Right atrium auricular region (tissue), 2 donors: ENCODE results near the gene RPS21. TPM values are rescaled to one million over a fixed set of nuclear protein-coding genes. Genes with fewer than 3 reads are reported as not detected.
"Not testable (repeated sequence)": the region's sequence is repeated elsewhere in the genome, so short reads cannot be mapped to it uniquely, and the experiment has no call there.

Experiments
- DNase-seq: peaks from one replicate; pipeline ENCODE4 v3.0.0-alpha.2; 2019; ENCODE audit warnings: low spot score
- H3K27ac ChIP-seq, 2 donors: fragments of 200-600 bp; sonication (generic); 1 replicate in 1 of 2; 2 replicates in 1 of 2; pipeline ENCODE4 v1.5.1; 2016 to 2019
- H3K27me3 ChIP-seq, 2 donors: fragments of 200-600 bp; sonication (generic); one replicate each; pipeline versions ENCODE4 v1.5.1 to v1.6.0; 2017 to 2019
- H3K36me3 ChIP-seq: fragments of 200-600 bp; sonication (generic); one replicate; pipeline ENCODE4 v1.5.1; 2016
- H3K4me1 ChIP-seq, 2 donors: fragments of 200-600 bp; sonication (generic); one replicate each; pipeline versions ENCODE4 v1.5.1 to v1.6.0; 2017 to 2019
- H3K4me3 ChIP-seq, 2 donors: fragments of 200-600 bp; sonication (generic); 1 replicate in 1 of 2; 2 replicates in 1 of 2; pipeline ENCODE4 v1.5.1; 2017 to 2019; ENCODE audit warnings: mild to moderate bottlenecking in 1 of 2, moderate library complexity in 1 of 2
- H3K9me3 ChIP-seq, 2 donors: fragments of 200-600 bp; sonication (generic); one replicate each; pipeline ENCODE4 v1.5.1; 2019
- total RNA-seq, 2 donors: library from RNA; depleted of rRNA; stranded (reverse); fragments of >200 nt; gene quantifications; one replicate each; pipeline ENCODE4 v1.1.0, GENCODE V29; 2016
- TF ChIP-seq, protein P1 (sequence below), 2 donors: fragments of 200-600 bp; sonication (generic); IDR thresholded peaks; one replicate each; pipeline ENCODE4 v1.5.1; 2019; ENCODE audit warnings: antibody characterized with exemption in 2 of 2

RPS21 gene
- total RNA-seq, 2 donors from 2014 or later, result 1,510 to 1,937 TPM

DNA sequence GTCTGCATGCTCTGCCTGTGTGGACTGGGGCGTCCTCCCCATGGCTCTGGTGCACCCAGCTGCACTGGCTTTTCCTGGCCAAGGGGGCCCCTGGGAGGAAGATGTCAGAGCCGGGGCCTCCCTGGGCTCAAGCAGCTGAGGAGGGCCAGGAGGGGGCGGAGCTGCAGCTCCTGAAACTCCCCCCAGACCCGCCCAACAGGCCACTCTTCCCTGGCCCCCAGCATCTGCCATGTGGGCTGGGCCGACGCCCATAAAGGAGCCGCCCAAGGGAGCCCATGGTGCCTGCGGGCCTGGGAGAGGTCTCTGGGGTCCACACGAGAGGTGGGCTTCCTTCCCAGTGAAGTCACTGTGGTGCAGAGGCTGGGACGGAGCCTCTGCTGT lies 36.4 kb downstream of the RPS21 start:
- no peak for DNase-seq
- no peaks in the 10 kb centered on the region for H3K9me3 ChIP-seq
- no peaks in the 10 kb centered on the region for H3K4me1 ChIP-seq
- H3K4me3 ChIP-seq, result no peak overlapping the region
- TF ChIP-seq, protein P1, sequence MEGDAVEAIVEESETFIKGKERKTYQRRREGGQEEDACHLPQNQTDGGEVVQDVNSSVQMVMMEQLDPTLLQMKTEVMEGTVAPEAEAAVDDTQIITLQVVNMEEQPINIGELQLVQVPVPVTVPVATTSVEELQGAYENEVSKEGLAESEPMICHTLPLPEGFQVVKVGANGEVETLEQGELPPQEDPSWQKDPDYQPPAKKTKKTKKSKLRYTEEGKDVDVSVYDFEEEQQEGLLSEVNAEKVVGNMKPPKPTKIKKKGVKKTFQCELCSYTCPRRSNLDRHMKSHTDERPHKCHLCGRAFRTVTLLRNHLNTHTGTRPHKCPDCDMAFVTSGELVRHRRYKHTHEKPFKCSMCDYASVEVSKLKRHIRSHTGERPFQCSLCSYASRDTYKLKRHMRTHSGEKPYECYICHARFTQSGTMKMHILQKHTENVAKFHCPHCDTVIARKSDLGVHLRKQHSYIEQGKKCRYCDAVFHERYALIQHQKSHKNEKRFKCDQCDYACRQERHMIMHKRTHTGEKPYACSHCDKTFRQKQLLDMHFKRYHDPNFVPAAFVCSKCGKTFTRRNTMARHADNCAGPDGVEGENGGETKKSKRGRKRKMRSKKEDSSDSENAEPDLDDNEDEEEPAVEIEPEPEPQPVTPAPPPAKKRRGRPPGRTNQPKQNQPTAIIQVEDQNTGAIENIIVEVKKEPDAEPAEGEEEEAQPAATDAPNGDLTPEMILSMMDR (IDR thresholded peaks at IDR 0.05), result no peak
- no peak overlapping the region for H3K27ac ChIP-seq
- no peaks in the 10 kb centered on the region for H3K36me3 ChIP-seq
- H3K27me3 ChIP-seq, result no peaks in the 10 kb centered on the region

GRCh38 chr20:62424249-62425107 lies 37.6 kb downstream of the RPS21 start:
- Histone ChIP-seq H3K4me3 (no peak overlapping the region), H3K4me1 (no peaks in the 10 kb centered on the region), H3K27me3 (no peaks in the 10 kb centered on the region), H3K27ac (no peak overlapping the region), H3K9me3 (no peaks in the 10 kb centered on the region), H3K36me3 (no peaks in the 10 kb centered on the region)
- TF ChIP-seq, protein P1 (IDR thresholded peaks at IDR 0.05), result no peak
- no peak for DNase-seq

DNA sequence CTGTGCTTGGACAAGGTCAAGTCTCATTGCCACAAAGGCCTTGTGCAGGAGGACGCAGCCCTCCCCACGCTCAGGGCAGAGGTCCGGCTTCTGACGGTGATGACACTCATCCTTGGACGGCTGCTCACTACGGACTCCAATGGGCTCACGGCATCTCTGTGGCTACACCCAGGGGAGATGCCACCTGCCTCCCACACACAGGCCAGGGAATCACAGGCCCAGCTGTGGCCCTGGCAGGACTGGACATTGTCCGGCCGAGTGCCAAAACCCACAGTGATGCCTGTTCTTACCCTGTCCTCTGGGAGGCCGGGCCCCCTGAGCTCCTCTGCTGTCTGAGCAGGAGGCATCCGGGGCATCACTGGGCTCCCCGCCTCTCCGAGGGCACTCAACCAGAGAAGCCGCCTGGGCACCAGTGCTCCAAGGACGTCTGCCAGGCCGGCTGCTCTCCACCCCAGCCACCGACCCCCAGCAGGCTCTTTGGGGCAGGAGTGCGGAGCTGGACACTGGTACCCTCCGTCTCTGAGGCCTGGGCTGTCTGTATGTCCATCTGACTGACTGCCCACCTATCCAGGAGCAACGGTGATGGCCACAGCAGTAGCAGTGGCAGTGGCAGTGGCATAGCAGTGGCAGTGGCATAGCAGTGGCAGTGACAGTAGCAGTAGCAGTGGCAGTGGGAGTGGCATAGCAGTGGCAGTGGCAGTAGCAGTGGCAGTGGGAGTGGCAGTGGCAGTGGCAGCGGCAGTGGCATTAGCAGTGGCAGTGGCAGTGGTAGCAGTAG lies 38.6 kb downstream of the RPS21 start:
- no peaks in the 10 kb centered on the region for H3K27me3 ChIP-seq
- DNase-seq, result no peak

GRCh38 chr20:62426059-62426348 lies 39.1 kb downstream of the RPS21 start:
- not testable (repeated sequence) for H3K36me3 ChIP-seq, H3K9me3 ChIP-seq, H3K4me1 ChIP-seq, H3K27ac ChIP-seq, H3K4me3 ChIP-seq, H3K27me3 ChIP-seq, DNase-seq

More for the DNA sequence above, 38.6 kb downstream of the RPS21 start:
- no peak overlapping the region for H3K27ac ChIP-seq
- TF ChIP-seq, protein P1 (IDR thresholded peaks at IDR 0.05), result no peak
- H3K36me3 ChIP-seq, result no peaks in the 10 kb centered on the region
- H3K4me3 ChIP-seq, result no peak overlapping the region
- no peaks in the 10 kb centered on the region for H3K4me1 ChIP-seq
- no peaks in the 10 kb centered on the region for H3K9me3 ChIP-seq

DNA sequence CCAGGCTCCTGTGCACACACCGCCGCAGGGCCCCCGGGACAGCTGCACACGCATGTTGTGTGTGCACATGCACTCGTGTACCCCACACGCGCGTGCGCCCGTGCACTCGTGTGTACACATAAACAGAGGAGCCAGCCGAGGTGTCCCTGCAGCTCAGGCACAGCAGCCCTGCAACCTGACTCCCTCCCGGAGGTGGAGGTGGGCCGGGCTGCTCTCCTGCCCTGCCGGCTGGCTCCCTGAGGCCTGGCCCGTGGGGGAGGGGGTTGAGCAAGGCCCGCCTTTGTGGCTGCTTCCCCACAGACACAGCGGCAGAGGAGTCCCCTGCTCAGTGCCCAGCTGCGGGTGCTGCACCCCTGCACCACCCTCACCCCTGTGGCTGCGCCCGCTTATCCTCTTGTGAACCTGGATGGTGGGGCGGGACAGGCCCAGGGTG lies 39.8 kb downstream of the RPS21 start:
- H3K27me3 ChIP-seq, result no peaks in the 10 kb centered on the region
- no peaks in the 10 kb centered on the region for H3K4me1 ChIP-seq
- TF ChIP-seq, protein P1 (IDR thresholded peaks at IDR 0.05), result no peak
- no peaks in the 10 kb centered on the region for H3K36me3 ChIP-seq
- no peak overlapping the region for H3K27ac ChIP-seq
- DNase-seq, result no peak
- H3K4me3 ChIP-seq, result no peak overlapping the region
- H3K9me3 ChIP-seq, result no peaks in the 10 kb centered on the region

DNA sequence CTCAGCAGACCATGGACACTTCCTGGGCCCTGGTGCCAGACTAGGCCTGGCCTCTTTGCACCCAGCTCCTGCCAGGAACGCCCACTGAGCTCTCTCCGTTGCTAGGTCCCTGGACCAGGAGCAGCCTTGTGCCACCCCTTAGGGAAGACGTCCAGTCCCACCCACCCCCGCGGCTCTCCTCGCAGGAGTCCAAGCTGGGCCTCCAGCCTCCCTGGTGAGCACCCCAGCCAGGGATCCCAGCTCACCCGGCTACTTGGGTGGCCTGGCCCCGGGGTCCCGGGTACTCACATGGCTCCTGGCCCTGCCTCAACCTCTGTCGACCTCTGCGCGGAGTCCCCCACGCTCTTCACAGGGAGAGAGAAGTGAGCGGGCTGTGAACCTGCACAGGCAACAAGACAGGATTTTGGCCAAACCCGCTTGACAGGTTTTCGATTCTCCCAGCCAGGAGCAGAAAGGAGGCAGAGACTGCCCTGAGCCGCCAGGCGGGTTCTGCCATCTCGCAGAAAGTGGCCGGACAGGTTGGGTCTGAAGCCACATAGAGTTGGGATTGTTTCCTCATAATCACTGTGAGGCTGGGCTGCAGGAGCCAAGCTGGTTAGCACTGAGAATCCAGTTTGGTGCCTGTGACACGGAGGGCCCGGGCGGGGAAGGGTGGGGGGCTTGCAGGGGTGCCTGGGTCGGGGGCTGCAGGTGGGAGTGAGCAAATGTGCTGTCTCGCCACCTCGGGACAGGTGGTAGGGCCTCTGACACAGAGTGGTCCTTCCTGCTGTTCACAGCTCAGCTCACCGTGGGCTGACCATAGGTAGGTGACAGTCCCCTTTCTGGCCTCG lies 40.5 kb downstream of the RPS21 start, which contains the start of gene RBBP8NL:
Gene RBBP8NL (minus strand): TSS at position 368 of the 830 bp plus-strand sequence. CDS start 7,892 bp downstream, outside the sequence.
- no peaks in the 10 kb centered on the region for H3K4me1 ChIP-seq
- H3K9me3 ChIP-seq, result no peaks in the 10 kb centered on the region
- no peak for DNase-seq
- no peak within 1 kb of the TSS for H3K27ac ChIP-seq
- TF ChIP-seq, protein P1 (IDR thresholded peaks at IDR 0.05), result no peak
- H3K27me3 ChIP-seq, result no peaks in the 10 kb centered on the region
- no peak within 1 kb of the TSS for H3K4me3 ChIP-seq
- H3K36me3 ChIP-seq, result no peaks in the 10 kb centered on the region
